Esophagus (tissue), 2 donors: ENCODE data around the gene ARL8A. TPM values are rescaled to one million over a fixed set of nuclear protein-coding genes. Genes with fewer than 3 reads are reported as not detected.
"Not testable (repeated sequence)": the region's sequence is repeated elsewhere in the genome, so short reads cannot be mapped to it uniquely, and the experiment has no call there.

Experiments used
- H3K27ac ChIP-seq, 2 donors: one replicate each; pipeline ENCODE4 v1.5.1; 2013; ENCODE audit warnings: low read depth in 2 of 2, mild to moderate bottlenecking in 2 of 2, inconsistent platforms in 1 of 2, low read length in 1 of 2, moderate library complexity in 1 of 2
- H3K27me3 ChIP-seq, 2 donors: one replicate each; pipeline ENCODE4 v1.6.1; 2013; ENCODE audit warnings: low read length in 2 of 2, control low read depth in 1 of 2, mild to moderate bottlenecking in 1 of 2; ENCODE audit not compliant: insufficient read depth in 2 of 2, control insufficient read depth in 1 of 2
- H3K36me3 ChIP-seq, 2 donors: one replicate each; pipeline ENCODE4 v1.6.1; 2013; ENCODE audit warnings: low read length in 1 of 2; ENCODE audit not compliant: control insufficient read depth in 2 of 2, insufficient read depth in 2 of 2
- H3K4me1 ChIP-seq, 2 donors: one replicate each; pipeline ENCODE4 v1.6.1; 2013; ENCODE audit warnings: low read length in 1 of 2; ENCODE audit not compliant: control insufficient read depth in 2 of 2, insufficient read depth in 2 of 2
- H3K4me3 ChIP-seq, 2 donors: one replicate each; pipeline ENCODE4 v1.5.1; 2013; ENCODE audit warnings: low read length in 2 of 2, mild to moderate bottlenecking in 2 of 2, low read depth in 1 of 2, moderate library complexity in 1 of 2
- H3K9me3 ChIP-seq, 2 donors: one replicate each; pipeline ENCODE4 v1.6.1; 2013; ENCODE audit warnings: mild to moderate bottlenecking in 2 of 2, low read depth in 1 of 2, low read length in 1 of 2, moderate library complexity in 1 of 2; ENCODE audit not compliant: control insufficient read depth in 2 of 2, insufficient read depth in 1 of 2
- WGBS, 2 donors: extraction: QIAGEN DNeasy Blood & Tissue Kit; methylation state at CpG; one replicate each; pipeline ENCODE4 v1.1.7; 2013; 5-methylcytosine and 5-hydroxymethylcytosine counted together
- polyA plus RNA-seq, 2 donors: library from polyadenylated mRNA; stranded (reverse); fragments of 200-250 nt; gene quantifications; one replicate each; pipeline ENCODE4 v1.2.3, GENCODE V29; 2013
- donor health status: healthy with polysubstance abuse.
- donor health status: Bipolar disorder and iron deficiency.

The ARL8A gene
- polyA plus RNA-seq, result 10 to 100 TPM; 18.3 to 18.6 TPM

DNA sequence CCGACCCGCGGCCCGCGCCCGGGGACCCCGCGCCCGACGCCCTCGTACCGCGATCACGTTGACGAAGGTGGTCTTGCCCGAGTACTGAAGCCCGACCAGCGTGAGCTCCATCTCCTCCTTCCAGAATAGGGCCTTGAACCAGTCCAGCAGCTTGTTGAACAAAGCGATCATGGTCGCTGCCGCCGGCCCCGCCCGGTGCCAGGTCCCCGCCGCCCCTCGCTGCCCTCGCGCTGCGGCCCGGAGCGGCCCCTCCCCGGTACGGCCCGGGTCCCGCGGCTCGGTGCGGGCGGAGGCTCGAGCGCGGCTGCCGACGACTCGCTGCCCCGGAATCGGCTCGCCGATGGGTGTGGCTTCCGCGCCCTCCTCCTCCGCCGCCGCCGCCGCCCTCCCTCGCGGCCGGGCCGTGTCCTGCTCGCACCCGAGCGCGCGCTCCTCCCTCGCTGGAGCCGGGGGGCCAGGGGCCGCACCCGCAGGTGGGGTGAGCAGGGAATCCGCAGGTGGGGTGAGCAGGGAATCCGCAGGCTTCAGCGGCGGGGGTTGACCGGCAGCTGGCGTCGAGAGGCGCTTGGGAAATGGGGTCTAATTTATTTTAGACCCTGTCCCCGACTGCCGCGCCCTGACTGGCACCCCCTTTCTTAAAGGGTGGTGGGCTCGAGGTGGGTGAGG, at the start of gene ARL8A:
Gene ARL8A (minus strand): TSS at position 336 of the 666 bp plus-strand sequence. CDS start 165 bp downstream, at position 171.
- 0% methylated on average over 74 to 82 of the region's 82 CpGs for WGBS, 2 donors

GRCh38 chr1:202194328-202194648, 49.8 kb upstream of the ARL8A start:
- Histone ChIP-seq H3K27me3 (peaks cover 0 to 8% of the 10 kb centered on the region in 2 donors), H3K4me1 (peaks cover 3 to 4% of the 10 kb centered on the region in 2 donors), H3K4me3 (peak overlapping the region; percentile 21 to 30), H3K27ac (no peak overlapping the region), H3K9me3 (no peaks in the 10 kb centered on the region), H3K36me3 (no peaks in the 10 kb centered on the region)
- 40 to 47% methylated on average over 11 of the region's 11 CpGs for WGBS, 2 donors

More for the DNA sequence above, at the start of gene ARL8A:
- Histone ChIP-seq H3K4me3 (peak within 1 kb of the TSS; percentile 89 to 94), H3K4me1 (peaks cover 0 to 8% of the 10 kb centered on the region in 2 donors), H3K9me3 (no peaks in the 10 kb centered on the region), H3K27me3 (no peaks in the 10 kb centered on the region), H3K27ac (peak within 1 kb of the TSS; percentile 72 to 89), H3K36me3 (no peaks in the 10 kb centered on the region)

DNA sequence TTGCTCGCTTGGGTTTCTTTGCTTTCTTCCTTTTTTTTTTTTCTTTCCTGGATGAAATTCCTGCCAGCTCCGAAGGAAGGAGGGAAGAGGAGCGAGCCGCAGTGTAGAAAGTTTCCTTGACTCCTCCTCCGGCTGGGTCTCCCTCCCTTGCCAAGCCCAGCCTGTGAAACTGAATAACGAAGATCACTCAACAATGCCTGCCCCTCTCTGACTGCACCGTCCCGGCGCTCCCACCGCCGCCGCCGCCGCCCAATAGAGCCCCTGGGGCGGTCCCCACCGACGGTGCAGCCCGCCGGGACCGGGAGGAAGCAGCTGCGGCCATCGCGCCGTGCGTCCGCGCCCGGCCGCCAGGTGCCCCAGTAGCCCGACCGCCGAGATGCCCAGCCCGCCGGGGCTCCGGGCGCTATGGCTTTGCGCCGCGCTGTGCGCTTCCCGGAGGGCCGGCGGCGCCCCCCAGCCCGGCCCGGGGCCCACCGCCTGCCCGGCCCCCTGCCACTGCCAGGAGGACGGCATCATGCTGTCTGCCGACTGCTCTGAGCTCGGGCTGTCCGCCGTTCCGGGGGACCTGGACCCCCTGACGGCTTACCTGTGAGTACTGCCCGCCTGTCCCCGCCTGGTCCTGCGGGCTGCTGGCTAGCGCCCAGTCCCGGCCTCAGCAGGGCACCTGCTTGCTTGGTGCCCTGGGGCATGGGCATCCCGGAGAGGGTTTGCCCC, 49.2 kb upstream of the ARL8A start, which contains the start of gene LGR6:
Gene LGR6 (plus strand): TSS at position 186 of the 714 bp plus-strand sequence. CDS start 191 bp downstream, at position 377.
- 3 to 4% methylated on average over 38 to 61 of the region's 61 CpGs for WGBS, 2 donors
- H3K27me3 ChIP-seq, result peaks cover 0 to 8% of the 10 kb centered on the region in 2 donors
- H3K4me3 ChIP-seq, result peak within 1 kb of the TSS; percentile 21 to 38
- H3K4me1 ChIP-seq, result peaks cover 0 to 3% of the 10 kb centered on the region in 2 donors
- no peaks in the 10 kb centered on the region for H3K36me3 ChIP-seq
- H3K27ac ChIP-seq, result no peak within 1 kb of the TSS
- H3K9me3 ChIP-seq, result no peaks in the 10 kb centered on the region

DNA sequence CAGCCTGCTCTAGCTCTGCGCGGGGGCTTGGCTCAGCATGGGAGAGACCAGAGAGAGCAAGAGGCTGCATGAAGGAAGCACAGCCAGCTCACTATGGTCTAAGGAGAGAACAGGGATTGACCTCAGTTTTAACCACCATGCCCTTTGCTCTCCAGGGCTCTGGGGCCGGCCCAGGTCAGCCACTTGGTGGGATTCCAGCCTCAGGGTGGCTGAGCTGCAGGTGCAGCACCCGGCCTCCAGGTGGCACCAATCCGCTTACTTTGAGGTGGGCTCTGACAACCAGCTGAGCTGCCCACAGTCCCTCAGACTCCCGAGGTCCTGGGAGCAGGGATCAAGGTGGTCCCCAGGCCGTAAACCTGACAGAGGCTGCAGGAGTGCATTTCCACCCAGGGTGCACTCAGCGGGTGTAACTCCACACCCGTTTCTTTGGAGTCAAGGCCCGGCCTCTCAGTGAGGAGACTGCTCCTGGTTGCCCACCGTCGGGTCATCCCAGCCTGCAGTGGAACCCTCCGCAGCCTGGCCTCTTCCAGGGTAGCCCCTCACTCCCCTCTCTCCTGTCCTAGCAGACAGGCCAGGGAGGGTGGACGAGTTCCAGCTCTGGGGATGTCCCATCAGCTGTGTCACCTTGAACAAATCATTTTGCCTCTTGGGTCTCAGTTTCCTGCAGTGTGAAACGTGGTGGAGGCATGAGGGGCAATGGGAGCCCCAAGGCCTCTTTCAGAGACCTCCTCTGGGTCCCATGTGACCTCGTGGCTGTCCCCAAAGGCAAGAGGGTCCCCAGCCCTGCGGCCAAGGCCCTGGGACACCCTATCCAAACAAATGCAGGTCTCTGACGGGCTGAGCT, 48.5 kb upstream of the ARL8A start:
- Histone ChIP-seq H3K36me3 (no peaks in the 10 kb centered on the region), H3K27ac (no peak overlapping the region), H3K9me3 (no peaks in the 10 kb centered on the region), H3K27me3 (peaks cover 0 to 8% of the 10 kb centered on the region in 2 donors), H3K4me3 (no peak overlapping the region), H3K4me1 (peaks cover 0 to 3% of the 10 kb centered on the region in 2 donors)
- WGBS, 2 donors, result 24 to 26% methylated on average over 18 of the region's 18 CpGs

DNA sequence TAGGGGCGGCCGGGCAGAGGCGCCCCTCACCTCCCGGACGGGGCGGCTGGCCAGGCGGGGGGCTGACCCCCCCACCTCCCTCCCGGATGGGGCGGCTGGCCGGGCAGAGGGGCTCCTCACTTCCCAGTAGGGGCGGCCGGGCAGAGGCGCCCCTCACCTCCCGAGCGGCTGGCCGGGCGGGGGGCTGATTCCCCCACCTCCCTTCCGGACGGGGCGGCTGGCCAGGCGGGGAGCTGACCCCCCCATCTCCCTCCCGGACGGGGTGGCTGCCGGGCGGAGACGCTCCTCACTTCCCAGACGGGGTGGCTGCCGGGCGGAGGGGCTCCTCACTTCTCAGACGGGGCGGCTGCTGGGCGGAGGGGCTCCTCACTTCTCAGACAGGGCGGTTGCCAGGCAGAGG, 46.9 kb upstream of the ARL8A start:
- not testable (repeated sequence) for H3K27ac ChIP-seq, H3K4me1 ChIP-seq, H3K27me3 ChIP-seq, H3K9me3 ChIP-seq, H3K4me3 ChIP-seq, H3K36me3 ChIP-seq
- WGBS, 2 donors, result 75 to 91% methylated on average over 6 to 20 of the region's 33 CpGs

GRCh38 chr1:202189918-202190715, 45.6 kb upstream of the ARL8A start:
- Histone ChIP-seq H3K9me3 (no peaks in the 10 kb centered on the region), H3K27me3 (peaks cover 0 to 8% of the 10 kb centered on the region in 2 donors), H3K27ac (no peak overlapping the region), H3K36me3 (no peaks in the 10 kb centered on the region), H3K4me1 (peaks cover 0 to 3% of the 10 kb centered on the region in 2 donors), H3K4me3 (no peak overlapping the region)
- WGBS, 2 donors, result 78 to 87% methylated on average over 7 of the region's 7 CpGs

- Histone ChIP-seq H3K9me3 (no peaks in the 10 kb centered on the region), H3K27me3 (peaks cover 0 to 8% of the 10 kb centered on the region in 2 donors), H3K4me3 (no peak overlapping the region), H3K4me1 (peaks cover 0 to 3% of the 10 kb centered on the region in 2 donors), H3K36me3 (no peaks in the 10 kb centered on the region), H3K27ac (no peak overlapping the region)
- WGBS, 2 donors, result 51 to 58% methylated on average over 20 of the region's 20 CpGs
Measured at GRCh38 chr1:202189001-202189790, 44.7 kb upstream of the ARL8A start.

- Histone ChIP-seq H3K4me1 (no peaks in the 10 kb centered on the region), H3K9me3 (no peaks in the 10 kb centered on the region), H3K4me3 (no peak overlapping the region), H3K36me3 (no peaks in the 10 kb centered on the region), H3K27ac (no peak overlapping the region), H3K27me3 (no peaks in the 10 kb centered on the region)
- WGBS, 2 donors, result 63 to 67% methylated on average over 8 of the region's 8 CpGs
Measured at GRCh38 chr1:202187697-202188407, 43.3 kb upstream of the ARL8A start.
